Measurements from ENCODE around the gene JAKMIP3. TPM values are rescaled to one million over a fixed set of nuclear protein-coding genes. Genes with fewer than 3 reads are reported as not detected.
"Not testable (repeated sequence)": the region's sequence is repeated elsewhere in the genome, so short reads cannot be mapped to it uniquely, and the experiment has no call there.

Gene JAKMIP3
- total and polyA plus RNA-seq, 10 of the 15 experiments (the other 5 are each of a cell fraction or from before 2014, with no cell fraction given), result 0.01 TPM; not detected in 7

DNA sequence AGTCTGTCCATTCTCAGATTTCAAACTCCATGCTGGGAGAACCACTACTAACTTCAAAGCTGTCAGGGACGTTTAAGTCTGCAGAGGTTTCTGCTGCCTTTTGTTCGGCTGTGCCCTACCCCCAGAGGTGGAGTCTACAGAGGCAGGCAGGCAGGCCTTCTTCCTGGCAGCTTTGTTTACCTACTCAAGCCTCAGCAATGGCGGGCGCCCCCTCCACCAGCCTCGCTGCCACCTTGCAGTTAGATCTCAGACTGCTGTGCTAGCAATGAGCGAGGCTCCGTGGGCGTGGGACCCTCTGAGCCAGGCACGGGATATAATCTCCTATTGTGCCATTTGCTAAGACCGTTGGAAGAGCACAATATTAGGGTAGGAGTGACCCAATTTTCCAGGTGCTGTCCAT lies 27.5 kb downstream of the JAKMIP3 start:
- DNase-seq (ENCODE audit: low read depth, low spot score); H3K27me3 ChIP-seq (replicated peaks in 1 of 2; ENCODE audit: control insufficient read depth in 2 of 2, insufficient read depth in 2 of 2, low read length in 1 of 2); H3K4me1 ChIP-seq (ENCODE audit: control insufficient read depth, insufficient read depth, low read length); H3K9me3 ChIP-seq (replicated peaks; ENCODE audit: control insufficient read depth, insufficient read depth, low read length); ATAC-seq; H3K27ac ChIP-seq (ENCODE audit: control insufficient read depth, insufficient read depth); H3K9ac ChIP-seq (ENCODE audit: control insufficient read depth, insufficient read depth, low read length); SMC1A ChIA-PET (ENCODE audit: uncharacterized antibody, unreplicated experiment); H3K4me3 ChIP-seq; H3K36me3 ChIP-seq (ENCODE audit: control insufficient read depth in 2 of 2, insufficient read depth in 2 of 2, low read length in 1 of 2); H4K20me1 ChIP-seq (ENCODE audit: control insufficient read depth, insufficient read depth); H3K79me2 ChIP-seq (ENCODE audit: control insufficient read depth, insufficient read depth, low read length); RAD21 ChIA-PET (ENCODE audit: unreplicated experiment); CTCF ChIA-PET; intact Hi-C loops (cut with micrococcal nuclease; ENCODE audit: unreplicated experiment); in situ Hi-C loops (cut with MboI); BruUV-seq (replicated peaks); POLR2A ChIA-PET; H3K4me2 ChIP-seq (ENCODE audit: control insufficient read depth, insufficient read depth); H2AFZ ChIP-seq (ENCODE audit: control insufficient read depth, low read depth, low read length); FAIRE-seq: not testable (repeated sequence)
- 24% methylated on average over 10 of the region's 10 CpGs for WGBS (ENCODE audit: insufficient coverage, insufficient replicate concordance, low lambda C conversion rate, missing lambda C conversion rate)

DNA sequence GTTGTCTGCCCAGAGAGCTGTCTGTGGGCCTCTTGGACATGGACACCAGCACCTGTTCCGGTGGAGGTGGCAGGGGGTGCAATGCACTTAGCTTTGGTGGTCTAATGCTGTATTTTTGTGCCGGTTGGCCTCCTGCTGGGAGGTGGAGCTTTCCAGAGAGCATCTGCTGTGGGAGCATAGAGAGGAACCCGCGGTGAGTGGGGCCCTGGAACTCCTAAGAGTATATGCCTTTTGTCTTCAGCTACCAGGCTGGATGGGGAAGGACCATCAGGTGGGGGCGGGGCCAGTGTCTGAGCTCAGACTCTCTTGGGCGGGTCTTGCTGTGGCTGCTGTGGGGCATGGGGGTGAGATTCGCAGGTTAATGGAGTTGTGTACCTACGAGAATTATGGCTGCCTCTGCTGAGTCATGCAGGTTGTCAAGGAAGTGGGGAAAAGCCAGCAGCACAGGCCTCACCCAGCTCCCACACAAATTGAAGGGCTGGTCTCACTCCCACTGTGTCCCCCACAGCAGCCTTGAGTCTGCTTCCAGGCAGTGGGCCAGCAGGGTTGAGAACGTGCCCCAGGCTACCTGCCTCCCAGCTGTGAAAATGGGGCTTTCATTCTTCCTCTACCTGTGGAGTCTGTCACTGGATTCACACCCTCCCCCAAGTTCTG lies 29.0 kb downstream of the JAKMIP3 start:
- no peak overlapping the region for H3K9ac ChIP-seq (ENCODE audit: control insufficient read depth, insufficient read depth, low read length)
- DNase-seq (ENCODE audit: low read depth, low spot score), result no peak
- in situ Hi-C loops (cut with MboI), result no loop called here
- no peaks in the 10 kb centered on the region for H3K4me1 ChIP-seq (ENCODE audit: control insufficient read depth, insufficient read depth, low read length)
- no peaks in the 10 kb centered on the region for H3K36me3 ChIP-seq (ENCODE audit: control insufficient read depth in 2 of 2, insufficient read depth in 2 of 2, low read length in 1 of 2)
- ChIA-PET CTCF (no interaction called here), RAD21 (ENCODE audit: unreplicated experiment) (no interaction called here), POLR2A (no interaction called here), SMC1A (ENCODE audit: uncharacterized antibody, unreplicated experiment) (no interaction called here)
- H3K4me2 ChIP-seq (ENCODE audit: control insufficient read depth, insufficient read depth), result no peak overlapping the region
- H2AFZ ChIP-seq (ENCODE audit: control insufficient read depth, low read depth, low read length), result no peak overlapping the region
- 12% methylated on average over 9 of the region's 9 CpGs for WGBS (ENCODE audit: insufficient coverage, insufficient replicate concordance, low lambda C conversion rate, missing lambda C conversion rate)
- no peak for ATAC-seq
- H3K27me3 ChIP-seq (replicated peaks in 1 of 2; ENCODE audit: control insufficient read depth in 2 of 2, insufficient read depth in 2 of 2, low read length in 1 of 2), result no peaks in the 10 kb centered on the region
- BruUV-seq (replicated peaks), result no TSS peak
- TF ChIP-seq ZNF274 (IDR thresholded peaks at IDR 0.05; ENCODE audit: insufficient read depth, insufficient read length), result no peak
- no peak for TF ChIP-seq NFXL1 (IDR thresholded peaks at IDR 0.05; ENCODE audit: borderline replicate concordance)
- TF ChIP-seq MEF2A (IDR thresholded peaks at IDR 0.05; ENCODE audit: insufficient read depth, low read depth, low read length), result no peak
- TF ChIP-seq, protein P1, sequence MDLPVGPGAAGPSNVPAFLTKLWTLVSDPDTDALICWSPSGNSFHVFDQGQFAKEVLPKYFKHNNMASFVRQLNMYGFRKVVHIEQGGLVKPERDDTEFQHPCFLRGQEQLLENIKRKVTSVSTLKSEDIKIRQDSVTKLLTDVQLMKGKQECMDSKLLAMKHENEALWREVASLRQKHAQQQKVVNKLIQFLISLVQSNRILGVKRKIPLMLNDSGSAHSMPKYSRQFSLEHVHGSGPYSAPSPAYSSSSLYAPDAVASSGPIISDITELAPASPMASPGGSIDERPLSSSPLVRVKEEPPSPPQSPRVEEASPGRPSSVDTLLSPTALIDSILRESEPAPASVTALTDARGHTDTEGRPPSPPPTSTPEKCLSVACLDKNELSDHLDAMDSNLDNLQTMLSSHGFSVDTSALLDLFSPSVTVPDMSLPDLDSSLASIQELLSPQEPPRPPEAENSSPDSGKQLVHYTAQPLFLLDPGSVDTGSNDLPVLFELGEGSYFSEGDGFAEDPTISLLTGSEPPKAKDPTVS (IDR thresholded peaks at IDR 0.05; ENCODE audit: low read depth, low read length), result no peak
- TF ChIP-seq, protein P2, sequence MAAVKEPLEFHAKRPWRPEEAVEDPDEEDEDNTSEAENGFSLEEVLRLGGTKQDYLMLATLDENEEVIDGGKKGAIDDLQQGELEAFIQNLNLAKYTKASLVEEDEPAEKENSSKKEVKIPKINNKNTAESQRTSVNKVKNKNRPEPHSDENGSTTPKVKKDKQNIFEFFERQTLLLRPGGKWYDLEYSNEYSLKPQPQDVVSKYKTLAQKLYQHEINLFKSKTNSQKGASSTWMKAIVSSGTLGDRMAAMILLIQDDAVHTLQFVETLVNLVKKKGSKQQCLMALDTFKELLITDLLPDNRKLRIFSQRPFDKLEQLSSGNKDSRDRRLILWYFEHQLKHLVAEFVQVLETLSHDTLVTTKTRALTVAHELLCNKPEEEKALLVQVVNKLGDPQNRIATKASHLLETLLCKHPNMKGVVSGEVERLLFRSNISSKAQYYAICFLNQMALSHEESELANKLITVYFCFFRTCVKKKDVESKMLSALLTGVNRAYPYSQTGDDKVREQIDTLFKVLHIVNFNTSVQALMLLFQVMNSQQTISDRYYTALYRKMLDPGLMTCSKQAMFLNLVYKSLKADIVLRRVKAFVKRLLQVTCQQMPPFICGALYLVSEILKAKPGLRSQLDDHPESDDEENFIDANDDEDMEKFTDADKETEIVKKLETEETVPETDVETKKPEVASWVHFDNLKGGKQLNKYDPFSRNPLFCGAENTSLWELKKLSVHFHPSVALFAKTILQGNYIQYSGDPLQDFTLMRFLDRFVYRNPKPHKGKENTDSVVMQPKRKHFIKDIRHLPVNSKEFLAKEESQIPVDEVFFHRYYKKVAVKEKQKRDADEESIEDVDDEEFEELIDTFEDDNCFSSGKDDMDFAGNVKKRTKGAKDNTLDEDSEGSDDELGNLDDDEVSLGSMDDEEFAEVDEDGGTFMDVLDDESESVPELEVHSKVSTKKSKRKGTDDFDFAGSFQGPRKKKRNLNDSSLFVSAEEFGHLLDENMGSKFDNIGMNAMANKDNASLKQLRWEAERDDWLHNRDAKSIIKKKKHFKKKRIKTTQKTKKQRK (IDR thresholded peaks at IDR 0.05; ENCODE audit: low read depth, low read length), result no peak
- TF ChIP-seq CREB1 (IDR thresholded peaks at IDR 0.05; ENCODE audit: low read depth), result no peak
- TF ChIP-seq BRCA1 (IDR thresholded peaks at IDR 0.05; ENCODE audit: low read depth, low read length), result no peak
- H3K4me3 ChIP-seq, result no peak overlapping the region
- no peak for FAIRE-seq
- no peaks in the 10 kb centered on the region for H4K20me1 ChIP-seq (ENCODE audit: control insufficient read depth, insufficient read depth)
- no peaks in the 10 kb centered on the region for H3K9me3 ChIP-seq (replicated peaks; ENCODE audit: control insufficient read depth, insufficient read depth, low read length)
- no peaks in the 10 kb centered on the region for H3K79me2 ChIP-seq (ENCODE audit: control insufficient read depth, insufficient read depth, low read length)
- H3K27ac ChIP-seq (ENCODE audit: control insufficient read depth, insufficient read depth), result no peak overlapping the region
- intact Hi-C loops (cut with micrococcal nuclease; ENCODE audit: unreplicated experiment), result no loop called here

Data from GM12878 (cell line).